OCI-LY1 (cell line): ENCODE data around the gene PAX5.

Source experiments
- H2AFZ ChIP-seq: fragments of 200-600 bp; sonication (generic), shearing (Covaris generic); 2 replicates; pipeline ENCODE4 v1.6.0; 2014; ENCODE audit warnings: antibody characterized with exemption, mild to moderate bottlenecking, low read length
- H3F3A ChIP-seq: fragments of 200-600 bp; sonication (generic), shearing (Covaris generic); 2 replicates; pipeline ENCODE4 v1.6.0; 2014; ENCODE audit warnings: mild to moderate bottlenecking, antibody characterized with exemption, low read length, moderate library complexity; ENCODE audit not compliant: insufficient read depth
- H3K27ac ChIP-seq: fragments of 200-600 bp; sonication (generic); 2 replicates; pipeline ENCODE4 v1.5.1; 2014; ENCODE audit warnings: low read length, mixed run types, mild to moderate bottlenecking, low read depth; ENCODE audit not compliant: poor library complexity, severe bottlenecking
- H3K27me3 ChIP-seq: fragments of 200-600 bp; sonication (generic); 2 replicates; pipeline ENCODE4 v1.6.0; 2014; ENCODE audit warnings: antibody characterized with exemption, mild to moderate bottlenecking, low read length, moderate library complexity; ENCODE audit not compliant: insufficient read depth
- H3K36me3 ChIP-seq: fragments of 200-600 bp; sonication (generic); 2 replicates; pipeline ENCODE4 v1.6.1; 2014; ENCODE audit warnings: mild to moderate bottlenecking, antibody characterized with exemption, low read length, moderate library complexity, mixed read lengths; ENCODE audit not compliant: insufficient read depth
- H3K4me1 ChIP-seq: fragments of 200-600 bp; sonication (generic); 2 replicates; pipeline ENCODE4 v1.5.1; 2014; ENCODE audit warnings: mild to moderate bottlenecking, low read length, moderate library complexity; ENCODE audit not compliant: insufficient read depth, severe bottlenecking
- H3K4me2 ChIP-seq: fragments of 200-600 bp; sonication (generic), shearing (Covaris generic); 2 replicates; pipeline ENCODE4 v1.6.1; 2014; ENCODE audit warnings: low read length
- H3K4me3 ChIP-seq: fragments of 200-600 bp; sonication (generic); 2 replicates; pipeline ENCODE4 v1.5.1; 2014; ENCODE audit warnings: low read length, low read depth, mild to moderate bottlenecking, mixed read lengths; ENCODE audit not compliant: poor library complexity, severe bottlenecking
- H3K79me2 ChIP-seq: fragments of 200-600 bp; shearing (Covaris generic); 2 replicates; pipeline ENCODE4 v1.6.1; 2016; ENCODE audit warnings: mixed run types, low read length, mixed read lengths; ENCODE audit not compliant: insufficient read depth
- H3K9ac ChIP-seq: fragments of 200-600 bp; sonication (generic), shearing (Covaris generic); 2 replicates; pipeline ENCODE4 v1.6.1; 2014; ENCODE audit warnings: mild to moderate bottlenecking, low read length, mixed read lengths
- H3K9me2 ChIP-seq: fragments of 200-600 bp; sonication (generic), shearing (Covaris generic); 2 replicates; pipeline ENCODE4 v1.6.1; 2014; ENCODE audit warnings: low read depth, mild to moderate bottlenecking, low read length, mixed read lengths
- H3K9me3 ChIP-seq: fragments of 200-600 bp; shearing (Covaris generic); 2 replicates; pipeline ENCODE4 v1.6.1; 2014; ENCODE audit warnings: low read length, mixed read lengths
- H4K20me1 ChIP-seq: fragments of 200-600 bp; sonication (generic), shearing (Covaris generic); 2 replicates; pipeline ENCODE4 v1.6.0; 2016; ENCODE audit warnings: mild to moderate bottlenecking, low read length; ENCODE audit not compliant: insufficient read depth
- EZH2 ChIP-seq: fragments of 200-600 bp; sonication (generic), shearing (Covaris generic); IDR thresholded peaks from 2 replicates; pipeline ENCODE4 v1.8.0; 2017; ENCODE audit warnings: borderline replicate concordance, mixed run types, mild to moderate bottlenecking, antibody characterized with exemption, low read length, moderate library complexity, mixed read lengths
- TF ChIP-seq, protein P1 (sequence below): fragments of 200-600 bp; sonication (generic), shearing (Covaris generic); IDR thresholded peaks from 2 replicates; pipeline ENCODE4 v1.5.1; 2017; ENCODE audit warnings: mild to moderate bottlenecking, antibody characterized with exemption, low read length, moderate library complexity, mixed read lengths

The PAX5 gene

DNA sequence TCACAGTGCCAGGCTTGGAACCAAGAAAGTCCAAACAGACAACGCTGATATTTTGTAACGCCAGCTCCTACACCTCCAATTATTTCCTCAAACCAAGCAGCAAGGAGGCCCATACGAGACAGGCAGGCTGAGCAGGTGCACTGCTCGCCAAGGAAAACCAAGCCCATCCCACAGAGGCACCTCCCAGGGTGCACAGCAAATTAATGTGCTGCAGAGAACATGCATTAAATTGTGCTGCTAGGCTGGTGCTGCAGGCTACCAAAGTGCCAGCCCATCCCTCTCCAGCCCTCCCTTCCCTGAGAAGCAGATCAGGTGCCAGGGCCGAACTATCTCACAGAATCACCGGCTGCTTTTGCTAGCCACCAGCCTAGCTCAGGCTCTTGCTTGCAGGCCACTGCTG lies 137.8 kb downstream of the PAX5 start:
- Histone ChIP-seq H3K4me1 (no peaks in the 10 kb centered on the region), H3K79me2 (no peaks in the 10 kb centered on the region), H3K36me3 (peaks cover 76% of the 10 kb centered on the region; the same call in 1 of the 2 replicates), H3K9ac (no peak overlapping the region), H3K4me2 (no peak overlapping the region), H3K9me2 (no peaks in the 10 kb centered on the region), H3F3A (no peaks in the 10 kb centered on the region), H3K9me3 (no peaks in the 10 kb centered on the region), H4K20me1 (no peaks in the 10 kb centered on the region), H3K27ac (no peak overlapping the region), H3K4me3 (no peak overlapping the region), H3K27me3 (no peaks in the 10 kb centered on the region), H2AFZ (no peak overlapping the region)
- TF ChIP-seq EZH2, result no peak
- TF ChIP-seq, protein P1, sequence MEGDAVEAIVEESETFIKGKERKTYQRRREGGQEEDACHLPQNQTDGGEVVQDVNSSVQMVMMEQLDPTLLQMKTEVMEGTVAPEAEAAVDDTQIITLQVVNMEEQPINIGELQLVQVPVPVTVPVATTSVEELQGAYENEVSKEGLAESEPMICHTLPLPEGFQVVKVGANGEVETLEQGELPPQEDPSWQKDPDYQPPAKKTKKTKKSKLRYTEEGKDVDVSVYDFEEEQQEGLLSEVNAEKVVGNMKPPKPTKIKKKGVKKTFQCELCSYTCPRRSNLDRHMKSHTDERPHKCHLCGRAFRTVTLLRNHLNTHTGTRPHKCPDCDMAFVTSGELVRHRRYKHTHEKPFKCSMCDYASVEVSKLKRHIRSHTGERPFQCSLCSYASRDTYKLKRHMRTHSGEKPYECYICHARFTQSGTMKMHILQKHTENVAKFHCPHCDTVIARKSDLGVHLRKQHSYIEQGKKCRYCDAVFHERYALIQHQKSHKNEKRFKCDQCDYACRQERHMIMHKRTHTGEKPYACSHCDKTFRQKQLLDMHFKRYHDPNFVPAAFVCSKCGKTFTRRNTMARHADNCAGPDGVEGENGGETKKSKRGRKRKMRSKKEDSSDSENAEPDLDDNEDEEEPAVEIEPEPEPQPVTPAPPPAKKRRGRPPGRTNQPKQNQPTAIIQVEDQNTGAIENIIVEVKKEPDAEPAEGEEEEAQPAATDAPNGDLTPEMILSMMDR, result no peak

DNA sequence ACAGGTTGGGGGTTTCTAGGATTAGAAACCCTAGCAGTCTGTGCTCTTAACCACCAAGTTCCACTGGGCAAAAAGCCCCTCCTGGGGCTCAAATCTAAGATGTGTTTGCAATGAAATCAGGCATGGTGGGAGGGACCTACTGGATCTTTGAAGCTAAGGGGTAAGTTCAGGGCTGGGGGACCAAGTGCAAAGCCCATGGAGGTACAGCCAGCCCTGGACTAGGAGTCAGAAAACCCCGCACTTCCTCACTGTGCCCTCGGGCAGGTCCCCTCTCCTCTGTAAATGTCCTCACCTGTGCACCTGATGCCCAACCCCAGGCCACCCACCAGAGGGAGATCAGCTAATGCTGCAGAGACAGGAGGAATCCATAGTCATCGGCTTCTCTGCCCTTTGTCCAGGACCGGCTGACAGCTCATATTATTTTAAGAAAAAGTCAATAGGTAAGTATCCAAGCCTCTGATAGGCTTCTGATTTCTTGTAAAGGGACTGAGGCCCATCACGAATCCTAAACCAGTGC lies 138.3 kb downstream of the PAX5 start:
- Histone ChIP-seq H2AFZ (no peak overlapping the region), H4K20me1 (no peaks in the 10 kb centered on the region), H3K4me3 (no peak overlapping the region), H3K9me3 (no peaks in the 10 kb centered on the region), H3K36me3 (peaks cover 76% of the 10 kb centered on the region; the same call in 1 of the 2 replicates), H3K27ac (no peak overlapping the region), H3K27me3 (no peaks in the 10 kb centered on the region), H3F3A (no peaks in the 10 kb centered on the region), H3K9me2 (no peaks in the 10 kb centered on the region), H3K79me2 (no peaks in the 10 kb centered on the region), H3K4me2 (no peak overlapping the region), H3K4me1 (no peaks in the 10 kb centered on the region), H3K9ac (no peak overlapping the region)
- TF ChIP-seq EZH2, result no peak
- TF ChIP-seq, protein P1, result no peak

DNA sequence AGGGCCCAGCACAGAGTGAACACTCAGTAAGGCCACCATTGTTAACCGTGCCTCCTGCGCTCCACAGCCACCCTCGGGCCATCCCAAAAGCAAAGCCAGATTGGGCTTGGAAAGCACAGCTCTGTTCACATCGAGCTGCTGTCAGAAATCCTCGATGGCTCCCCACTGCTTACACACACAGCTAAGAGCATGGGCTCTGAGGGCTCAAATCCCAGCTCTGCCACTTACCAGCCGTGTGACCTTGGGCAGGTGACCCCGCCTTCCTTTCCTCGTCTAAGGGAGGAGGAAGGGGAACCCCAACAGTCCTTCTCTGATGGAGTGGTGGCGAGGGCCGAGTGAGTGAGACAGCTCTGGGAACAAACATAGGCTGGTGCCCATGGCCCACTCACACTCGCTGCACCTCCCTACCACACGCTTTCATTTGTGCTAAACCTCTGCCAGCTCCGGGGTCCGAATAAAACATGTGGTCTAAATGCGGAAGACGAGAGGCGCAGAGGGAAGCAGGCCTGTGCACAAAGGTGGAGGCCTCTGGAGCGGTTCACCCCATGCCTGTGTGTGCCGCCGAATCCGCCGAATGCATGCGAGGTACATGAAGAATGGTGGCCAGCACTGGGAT lies 139.3 kb downstream of the PAX5 start:
- Histone ChIP-seq H3K27ac (no peak overlapping the region), H3K9me3 (no peaks in the 10 kb centered on the region), H3K27me3 (no peaks in the 10 kb centered on the region), H3K4me3 (no peak overlapping the region), H2AFZ (no peak overlapping the region), H3K4me1 (no peaks in the 10 kb centered on the region), H4K20me1 (no peaks in the 10 kb centered on the region), H3K9me2 (no peaks in the 10 kb centered on the region), H3K9ac (no peak overlapping the region), H3K4me2 (no peak overlapping the region), H3K79me2 (no peaks in the 10 kb centered on the region), H3F3A (no peaks in the 10 kb centered on the region), H3K36me3 (peaks cover 69% of the 10 kb centered on the region; the same call in 1 of the 2 replicates)
- no peak for TF ChIP-seq EZH2
- TF ChIP-seq, protein P1, result no peak
